ENCODE measurements around the gene UTF1. TPM values are rescaled to one million over a fixed set of nuclear protein-coding genes. Genes with fewer than 3 reads are reported as not detected.

UTF1 gene
- total RNA-seq, 1 experiment from 2014 or later, result not detected

DNA sequence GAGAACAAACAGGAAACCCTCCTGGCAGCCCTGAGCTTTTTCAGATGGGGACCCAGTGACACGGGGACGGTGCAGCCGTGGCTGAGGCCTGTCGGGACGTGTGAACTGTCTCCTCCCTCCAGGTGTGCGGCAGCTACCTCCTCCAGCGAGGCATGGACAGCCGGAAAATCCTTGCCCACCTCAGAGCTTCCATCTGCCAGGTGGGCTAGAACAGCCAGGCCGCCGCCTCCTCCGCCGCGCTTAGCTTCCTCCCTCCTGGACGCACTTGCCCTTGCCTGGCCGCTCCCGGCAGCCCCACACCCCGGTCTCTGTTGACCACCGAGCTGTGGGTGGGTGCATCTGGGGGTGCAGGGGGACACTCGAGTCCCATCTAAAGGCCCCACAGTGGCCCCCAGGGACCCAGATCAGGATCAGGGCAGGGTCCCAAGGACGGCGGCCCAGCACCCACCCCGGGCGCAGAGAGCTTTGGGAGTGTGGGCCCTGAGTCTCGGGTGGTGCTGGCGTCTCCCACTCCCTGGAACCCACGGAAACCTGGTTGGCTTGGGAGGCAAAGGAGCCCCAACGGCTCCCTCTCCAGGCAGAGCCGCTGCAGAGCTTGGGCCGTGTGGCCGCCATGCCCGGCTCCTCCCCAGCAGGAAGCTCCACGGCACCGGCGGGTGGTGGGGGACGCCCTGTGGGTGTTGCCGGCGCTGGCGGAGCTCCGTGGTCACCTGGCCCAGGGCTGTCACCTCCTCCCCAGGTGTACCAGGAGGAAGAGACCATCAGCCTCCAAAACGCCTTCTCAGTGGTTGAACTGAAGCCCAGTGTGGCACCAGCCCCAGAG, 32.9 kb upstream of the UTF1 start:
- no peak for DNase-seq (ENCODE audit: low spot score)

- DNase-seq (ENCODE audit: low spot score), result no peak
Observed at GRCh38 chr10:133197786-133198185, 32.2 kb upstream of the UTF1 start.

DNA sequence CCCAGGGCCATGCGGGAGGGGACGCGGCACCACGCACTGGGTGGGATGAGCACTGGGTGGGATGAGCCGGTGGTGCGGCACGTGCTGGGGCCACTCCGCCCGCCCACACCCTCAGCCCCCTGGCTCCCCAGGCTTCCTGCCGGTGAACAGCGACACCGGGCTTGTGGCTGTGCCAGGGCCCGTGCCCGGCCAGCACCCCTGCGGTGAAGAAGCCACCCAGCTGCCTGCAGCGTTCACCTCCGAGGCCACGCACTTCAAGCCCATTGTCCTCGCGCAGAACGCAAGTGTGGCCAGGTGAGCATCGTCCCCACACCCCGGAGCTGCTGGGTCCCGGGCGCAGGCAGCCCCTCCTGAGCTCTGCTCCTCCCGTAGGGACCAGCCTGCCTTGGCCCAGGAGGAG, 31.8 kb upstream of the UTF1 start:
- no peak for DNase-seq (ENCODE audit: low spot score)

GRCh38 chr10:133198621-133199487, 31.2 kb upstream of the UTF1 start:
- DNase-seq (ENCODE audit: low spot score), result no peak

GRCh38 chr10:133199488-133199885, 30.5 kb upstream of the UTF1 start:
- DNase-seq (ENCODE audit: low spot score), result no peak

DNA sequence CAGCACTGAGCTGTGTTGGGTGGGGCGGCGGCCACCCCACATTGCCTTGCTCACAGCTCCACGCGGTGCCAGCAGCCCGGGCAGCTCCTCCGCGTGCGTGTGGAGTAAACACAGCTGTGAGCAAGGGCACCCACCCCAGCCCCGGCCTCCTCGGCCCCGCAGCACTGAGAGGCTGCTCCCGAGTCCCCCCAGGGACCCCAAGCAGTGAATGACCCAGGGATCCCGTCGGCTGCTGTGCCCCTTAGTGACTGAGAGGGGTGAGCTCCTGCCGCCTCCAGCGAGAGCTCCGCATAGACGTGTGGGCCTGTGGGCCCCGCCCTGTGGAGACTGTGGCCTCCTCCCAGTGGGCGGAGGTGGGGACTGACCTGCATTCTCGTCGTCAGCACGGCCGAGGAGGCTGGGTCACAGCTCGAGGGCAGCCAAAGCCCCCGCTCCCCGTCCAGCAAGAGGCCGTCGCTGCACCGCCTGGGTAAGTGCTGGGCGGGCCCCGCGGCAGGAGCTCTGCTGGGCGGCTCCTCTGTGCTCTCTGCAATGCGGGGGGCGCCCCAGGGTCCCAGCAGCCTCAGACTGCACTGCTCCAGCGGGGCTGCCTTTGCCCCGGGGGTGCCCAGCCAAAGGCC, 29.9 kb upstream of the UTF1 start:
- no peak for DNase-seq (ENCODE audit: low spot score)

GRCh38 chr10:133200621-133201031, 29.4 kb upstream of the UTF1 start:
- no peak for DNase-seq (ENCODE audit: low spot score)

DNA sequence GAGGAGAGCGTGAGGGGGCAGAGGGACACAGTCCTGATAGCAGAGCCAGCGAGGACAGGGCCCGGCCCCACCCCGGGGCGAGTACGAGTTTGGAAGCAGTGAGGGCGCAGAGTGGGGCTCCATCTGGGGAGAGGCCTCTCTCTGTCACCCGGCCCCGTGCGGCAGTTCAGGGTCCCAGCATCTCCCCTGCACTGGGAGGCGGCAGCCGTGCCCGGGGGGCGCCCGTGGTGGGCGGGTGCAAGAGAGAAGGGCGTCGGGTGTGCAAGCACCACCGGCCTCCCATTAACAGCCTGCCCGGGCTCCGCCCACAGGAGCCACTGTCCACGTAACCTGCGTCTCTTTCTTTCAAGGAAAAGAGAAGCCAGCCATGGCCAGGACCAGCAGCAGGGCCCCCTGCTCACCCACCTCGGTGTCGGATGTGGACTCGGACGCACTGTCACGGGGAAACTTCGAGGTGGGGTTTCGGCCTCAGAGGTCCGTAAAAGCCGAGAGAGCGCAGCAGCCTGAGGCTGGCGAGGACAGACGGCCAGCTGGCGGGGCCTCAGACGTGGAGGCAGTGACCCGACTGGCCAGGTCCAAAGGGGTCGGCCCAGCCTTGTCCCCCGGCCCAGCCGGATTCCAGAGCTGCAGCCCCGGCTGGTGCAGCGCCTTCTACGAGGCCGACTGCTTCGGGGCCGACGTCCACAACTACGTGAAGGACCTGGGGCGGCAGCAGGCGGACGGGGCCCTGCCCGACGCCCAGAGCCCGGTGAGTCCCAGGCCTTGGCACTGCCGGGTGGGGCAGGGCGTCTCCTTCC, 28.7 kb upstream of the UTF1 start:
- no peak for DNase-seq (ENCODE audit: low spot score)

- DNase-seq (ENCODE audit: low spot score), result no peak
Observed at GRCh38 chr10:133201948-133202725, 27.9 kb upstream of the UTF1 start.

- DNase-seq (ENCODE audit: low spot score), result no peak
Observed at GRCh38 chr10:133202778-133203651, 27.0 kb upstream of the UTF1 start.

- no peak for DNase-seq (ENCODE audit: low spot score)
Observed at GRCh38 chr10:133203652-133204195, 26.3 kb upstream of the UTF1 start.

DNA sequence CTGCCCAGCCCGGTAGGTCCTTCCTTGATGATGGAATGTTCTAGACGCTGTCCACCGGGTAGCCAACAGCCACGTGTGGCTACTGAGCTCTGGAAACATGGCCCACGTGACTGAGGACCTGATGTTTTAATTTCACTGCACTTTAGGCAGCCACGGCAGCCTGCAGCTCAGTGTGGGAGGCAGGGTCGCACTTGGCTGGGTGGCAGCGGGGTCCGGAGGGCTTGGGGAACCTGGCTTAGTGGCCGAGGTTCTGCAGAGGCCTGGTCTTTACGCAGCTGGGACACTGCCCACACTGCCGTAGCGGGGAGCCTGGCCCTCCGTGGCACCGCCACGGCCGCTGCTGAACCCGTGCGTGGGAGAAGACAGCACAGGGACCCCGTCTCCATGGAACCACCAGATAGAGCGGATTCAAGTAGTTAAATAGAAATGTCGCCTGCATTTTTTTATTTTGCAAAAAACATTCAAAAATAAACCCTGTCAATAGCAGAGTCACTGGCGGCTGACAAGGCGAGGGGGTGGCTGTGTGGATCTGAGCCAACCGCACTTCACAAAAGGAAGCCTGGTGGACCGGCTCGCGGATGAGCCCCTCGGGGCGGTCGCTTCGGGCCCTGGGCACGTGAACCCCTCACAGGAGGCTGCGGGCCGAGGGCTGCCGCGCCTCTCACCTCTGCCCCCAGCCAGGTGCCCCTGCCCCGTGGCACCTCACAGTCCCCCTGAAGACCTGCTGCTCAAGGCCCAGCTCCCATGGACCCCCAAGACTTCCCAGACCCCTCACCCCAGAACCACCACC, 25.6 kb upstream of the UTF1 start:
- DNase-seq (ENCODE audit: low spot score), result no peak

DNA sequence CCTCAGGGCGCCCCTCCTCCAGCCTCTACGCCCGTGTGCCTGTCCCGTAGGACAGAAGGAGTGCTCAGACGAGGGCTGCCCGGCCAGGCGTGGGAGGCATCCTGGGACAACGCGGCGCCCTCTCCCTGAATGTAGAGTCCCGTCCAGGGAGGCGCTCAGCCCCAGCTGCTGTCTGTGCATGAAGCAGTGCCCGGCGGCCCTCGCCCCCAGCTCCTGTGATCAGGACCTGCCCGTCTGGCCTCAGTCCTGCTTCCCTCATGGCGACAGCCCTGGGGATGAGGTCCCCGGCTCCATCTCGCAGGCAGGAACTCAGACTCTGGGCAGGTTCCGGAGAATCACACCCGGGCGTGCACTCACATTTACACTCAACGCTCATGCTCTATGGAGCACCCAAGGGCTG, 24.9 kb upstream of the UTF1 start:
- no peak for DNase-seq (ENCODE audit: low spot score)

DNA sequence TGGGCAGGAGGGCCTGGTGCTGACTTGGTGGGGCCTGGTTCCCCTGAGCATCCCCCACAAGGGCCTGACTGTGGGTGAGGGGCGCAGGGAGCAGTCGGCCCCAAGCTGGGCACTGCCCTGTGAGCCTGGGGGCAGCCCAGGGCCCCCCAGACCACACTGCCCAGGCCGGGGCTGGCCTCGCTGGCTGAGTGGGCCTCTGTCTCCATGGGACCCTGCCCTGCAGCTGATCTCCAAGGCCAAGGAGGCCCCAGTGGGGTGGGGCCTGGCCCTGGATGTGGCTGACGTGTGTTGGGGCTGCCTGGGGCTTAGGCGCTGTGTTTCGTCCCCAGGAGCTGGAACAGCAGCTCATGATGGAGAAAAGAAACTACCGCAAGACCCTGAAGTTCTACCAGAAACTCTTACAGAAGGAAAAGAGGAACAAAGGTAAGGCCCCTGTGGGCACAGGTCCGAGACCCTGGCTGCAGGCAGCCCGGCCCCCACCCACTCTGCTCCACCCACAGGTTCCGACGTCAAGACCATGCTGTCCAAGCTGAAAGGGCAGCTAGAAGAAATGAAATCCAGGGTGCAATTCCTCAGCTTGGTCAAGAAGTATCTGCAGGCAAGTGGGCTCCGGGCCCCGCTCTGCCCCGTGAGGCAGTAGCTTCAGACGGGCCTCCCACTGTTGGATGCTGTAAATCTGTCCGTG, 23.5 kb upstream of the UTF1 start:
- DNase-seq (ENCODE audit: low spot score), result no peak

DNA sequence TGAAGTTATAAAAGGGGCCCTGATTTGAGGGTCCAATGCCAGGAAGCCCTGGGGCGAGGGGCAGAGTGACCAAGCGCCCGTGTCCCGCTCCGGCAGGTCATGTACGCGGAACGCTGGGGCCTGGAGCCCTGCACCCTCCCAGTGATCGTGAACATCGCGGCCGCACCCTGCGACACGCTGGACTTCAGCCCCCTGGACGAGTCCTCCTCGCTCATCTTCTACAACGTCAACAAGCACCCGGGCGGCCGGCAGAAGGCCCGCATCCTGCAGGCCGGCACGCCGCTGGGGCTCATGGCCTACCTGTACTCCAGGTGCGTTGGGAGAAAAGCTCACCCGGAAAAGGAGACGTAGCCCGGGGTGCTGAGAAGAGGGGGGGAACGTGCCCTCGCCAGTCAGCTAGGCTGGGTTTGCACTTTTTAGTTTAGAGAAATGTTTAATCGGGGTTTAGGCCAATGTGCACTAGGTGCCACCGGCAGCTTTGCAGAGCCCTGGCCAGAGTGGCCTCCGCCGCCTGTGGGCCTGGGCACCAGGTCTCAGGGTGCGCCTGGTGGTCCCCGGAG, 22.9 kb upstream of the UTF1 start:
- DNase-seq (ENCODE audit: low spot score), result no peak

GRCh38 chr10:133207627-133208026, 22.4 kb upstream of the UTF1 start:
- no peak for DNase-seq (ENCODE audit: low spot score)

- DNase-seq (ENCODE audit: low spot score), result no peak
Observed at GRCh38 chr10:133208466-133208865, 21.6 kb upstream of the UTF1 start.

DNA sequence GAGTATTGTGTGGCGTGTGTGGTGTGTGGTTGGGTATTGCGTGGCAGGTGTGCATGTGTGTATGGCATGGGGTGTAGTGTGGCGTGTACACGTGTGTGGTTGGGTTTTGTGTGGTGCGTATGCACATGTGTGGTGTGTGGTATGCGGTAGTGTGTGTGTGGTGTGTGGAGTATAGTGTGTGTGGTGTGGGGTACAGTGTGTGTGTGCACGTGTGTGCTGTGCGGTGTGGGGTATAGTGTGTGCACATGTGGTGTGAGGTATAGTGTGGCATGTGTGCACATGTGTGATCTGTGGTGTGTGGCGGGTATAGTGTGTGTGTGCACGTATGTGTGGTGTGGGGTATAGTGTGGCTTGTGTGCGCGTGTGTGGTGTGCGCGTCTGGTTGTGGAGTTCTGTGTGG, 20.9 kb upstream of the UTF1 start:
- no peak for DNase-seq (ENCODE audit: low spot score)

Data from A172 (cell line).